Tibial nerve (tissue), 3 donors: ENCODE results near the gene CFAP65.

Experiments
- CTCF ChIP-seq, 5 experiments: fragments of 200-600 bp in 3 of 5; fragments of 450-650 bp in 2 of 5; sonication (generic) in 3 of 5; IDR thresholded peaks; one replicate each; pipeline ENCODE4 v1.5.1; 2016 to 2019; ENCODE audit warnings: antibody characterized with exemption in 5 of 5, mild to moderate bottlenecking in 3 of 5, moderate library complexity in 2 of 5
- POLR2A ChIP-seq, 2 donors: fragments of 450-650 bp; IDR thresholded peaks; one replicate each; pipeline ENCODE4 v1.6.1; 2017; ENCODE audit warnings: antibody characterized with exemption in 2 of 2, mild to moderate bottlenecking in 2 of 2, moderate library complexity in 2 of 2

GRCh38 chr2:218954541-218955300 lies 86.6 kb downstream of the CFAP65 start:
- no peak for TF ChIP-seq CTCF (IDR thresholded peaks at IDR 0.05)
- no peak for TF ChIP-seq POLR2A (IDR thresholded peaks at IDR 0.05)
